GM21390 (cell line): Measurements from ENCODE around the gene AIMP2.
"Not testable (repeated sequence)": the region's sequence is repeated elsewhere in the genome, so short reads cannot be mapped to it uniquely, and the experiment has no call there.

Experiments
- ATAC-seq: cut with Tn5 transposase; IDR thresholded peaks from one replicate; pipeline ENCODE4 v1.9.1; 2021; ENCODE audit not compliant: unreplicated experiment

The AIMP2 gene

DNA sequence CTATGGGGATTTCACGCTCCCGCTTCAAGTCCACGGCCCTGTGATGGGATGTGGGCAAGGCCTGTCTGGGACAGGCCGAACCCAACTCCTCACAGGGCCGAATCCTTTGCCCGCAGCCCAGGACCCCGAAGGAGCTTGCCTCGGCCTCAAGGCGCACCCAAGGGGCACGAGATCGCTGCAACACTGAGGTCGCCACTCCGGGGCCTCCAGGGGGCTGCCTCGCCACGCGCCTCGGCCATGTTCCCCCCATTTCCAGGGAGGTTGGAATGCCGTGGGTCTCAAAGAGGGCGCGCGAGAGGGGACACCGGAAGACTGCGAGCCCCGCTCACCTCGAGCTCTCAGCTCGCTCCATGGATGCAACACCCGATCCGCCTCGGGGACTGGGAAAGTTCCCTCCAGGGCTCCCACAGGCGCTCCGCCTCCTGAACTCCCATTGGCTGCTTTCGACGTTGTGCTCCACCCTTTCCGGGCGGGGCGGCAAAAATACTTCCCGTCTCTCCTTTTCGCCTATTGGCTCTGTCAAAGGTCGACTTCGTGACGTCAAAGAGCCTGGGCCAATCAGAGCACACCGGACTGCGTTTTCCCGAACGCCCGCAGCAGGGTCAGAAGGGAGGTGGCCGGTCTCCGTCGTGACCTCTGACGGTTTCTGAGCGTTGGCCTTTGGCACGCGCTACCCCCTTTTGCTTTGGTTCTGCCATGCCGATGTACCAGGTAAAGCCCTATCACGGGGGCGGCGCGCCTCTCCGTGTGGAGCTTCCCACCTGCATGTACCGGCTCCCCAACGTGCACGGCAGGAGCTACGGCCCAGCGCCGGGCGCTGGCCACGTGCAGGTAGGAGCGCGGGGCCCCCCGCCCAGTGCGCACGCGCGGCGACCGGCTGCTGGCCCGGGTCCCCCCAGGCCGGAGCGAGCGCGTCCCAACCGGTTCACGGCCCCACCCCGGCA lies at the start of gene AIMP2, which contains the start of gene PMS2:
Gene AIMP2, plus strand, starts transcription at position 605 of the 944 bp plus-strand sequence. Its CDS starts 92 bp downstream, at position 697.
Gene PMS2, minus strand, starts transcription at position 382 of the 944 bp plus-strand sequence. Its CDS starts 30 bp downstream, at position 352.
- peak; percentile 92 for ATAC-seq

DNA sequence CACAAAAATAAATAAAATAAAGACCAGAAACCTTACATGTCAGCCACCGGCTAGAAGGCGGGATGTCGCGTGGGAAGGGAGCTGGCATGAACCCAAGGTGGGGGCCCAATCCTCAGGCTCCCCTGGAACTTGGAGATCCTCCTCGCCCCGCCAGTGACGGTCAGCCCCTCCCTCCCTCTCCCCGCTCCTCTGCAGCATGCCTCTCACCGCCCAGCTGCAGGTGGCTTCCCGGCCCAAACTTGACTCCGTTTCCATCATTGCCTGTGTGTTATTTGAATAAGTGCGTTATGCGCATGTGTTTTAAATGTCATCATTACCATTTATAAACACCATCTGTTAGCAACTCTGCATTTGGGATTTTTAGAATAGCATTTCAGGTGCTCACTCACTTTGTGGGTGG lies 45.9 kb upstream of the AIMP2 start:
- ATAC-seq, result not testable (repeated sequence)

DNA sequence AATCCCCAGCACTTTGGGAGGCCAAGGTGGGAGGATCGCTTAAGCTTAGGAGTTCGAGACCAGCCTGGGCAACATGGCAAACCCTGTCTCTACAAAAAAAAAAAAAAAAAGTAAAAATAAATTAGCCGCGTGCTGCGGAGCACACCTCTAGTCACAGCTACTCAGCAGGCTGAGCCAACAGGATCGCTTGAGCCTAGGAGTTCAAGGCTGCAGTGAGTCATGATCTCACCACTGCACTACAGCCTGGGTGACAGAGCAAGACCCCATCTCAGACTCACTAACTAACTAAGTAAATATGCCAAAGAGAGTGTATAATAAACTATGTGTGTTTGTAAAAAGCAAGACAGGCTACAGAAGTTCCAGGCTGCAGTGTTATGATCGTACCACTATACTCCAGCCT lies 45.3 kb upstream of the AIMP2 start:
- ATAC-seq, result not testable (repeated sequence)

DNA sequence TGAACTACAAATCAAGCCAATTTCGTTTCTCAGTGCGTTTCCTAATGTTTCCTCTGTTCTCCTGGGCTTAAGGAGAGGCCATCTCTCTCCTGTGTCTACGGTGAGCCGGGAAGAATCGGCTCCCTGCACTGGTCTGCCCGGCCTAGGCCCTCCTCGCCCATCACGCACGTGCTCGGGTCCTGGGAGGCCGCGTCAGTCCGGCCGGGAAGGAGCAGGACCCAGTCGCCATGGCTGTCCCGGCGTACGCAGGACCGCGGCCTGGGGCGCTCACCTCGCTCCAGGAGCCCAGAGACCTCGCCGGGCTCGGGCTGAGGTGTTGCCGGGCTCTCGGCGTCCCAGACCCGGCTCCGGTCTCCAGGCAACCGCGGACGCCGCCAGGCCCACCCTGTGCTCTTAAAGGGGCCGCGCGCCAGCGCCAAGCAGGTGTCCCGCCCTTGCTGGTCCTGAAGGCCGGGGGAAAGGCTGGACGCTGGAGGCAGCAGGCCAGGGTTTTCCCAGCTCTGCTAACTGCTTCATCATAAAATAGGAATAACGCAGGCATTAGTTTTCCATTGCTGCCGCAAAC lies 38.6 kb upstream of the AIMP2 start, which contains the start of gene RSPH10B:
Gene RSPH10B, minus strand, starts transcription at position 343 of the 565 bp plus-strand sequence. CDS start 3,573 bp downstream, outside the sequence.
- ATAC-seq, result not testable (repeated sequence)

DNA sequence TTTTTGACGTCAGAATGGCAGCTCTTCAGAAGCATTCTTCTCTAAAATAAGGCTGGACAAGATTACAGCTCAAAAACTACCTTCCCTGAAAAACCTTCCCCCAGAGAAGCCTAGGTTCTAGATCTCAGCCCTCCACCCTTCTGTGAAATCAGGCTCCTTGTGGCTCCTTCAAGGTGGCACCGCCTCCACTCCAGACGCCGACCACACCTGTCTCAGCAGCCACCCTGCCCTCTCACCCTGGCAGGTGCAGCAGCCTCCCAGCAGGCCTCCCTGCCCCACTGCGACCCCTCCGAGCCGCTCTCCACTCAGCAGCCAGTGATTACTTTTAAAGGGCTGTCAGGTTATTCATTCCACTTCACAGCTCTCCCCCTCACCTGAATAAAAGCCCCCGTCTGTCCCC lies 35.5 kb upstream of the AIMP2 start:
- not testable (repeated sequence) for ATAC-seq

DNA sequence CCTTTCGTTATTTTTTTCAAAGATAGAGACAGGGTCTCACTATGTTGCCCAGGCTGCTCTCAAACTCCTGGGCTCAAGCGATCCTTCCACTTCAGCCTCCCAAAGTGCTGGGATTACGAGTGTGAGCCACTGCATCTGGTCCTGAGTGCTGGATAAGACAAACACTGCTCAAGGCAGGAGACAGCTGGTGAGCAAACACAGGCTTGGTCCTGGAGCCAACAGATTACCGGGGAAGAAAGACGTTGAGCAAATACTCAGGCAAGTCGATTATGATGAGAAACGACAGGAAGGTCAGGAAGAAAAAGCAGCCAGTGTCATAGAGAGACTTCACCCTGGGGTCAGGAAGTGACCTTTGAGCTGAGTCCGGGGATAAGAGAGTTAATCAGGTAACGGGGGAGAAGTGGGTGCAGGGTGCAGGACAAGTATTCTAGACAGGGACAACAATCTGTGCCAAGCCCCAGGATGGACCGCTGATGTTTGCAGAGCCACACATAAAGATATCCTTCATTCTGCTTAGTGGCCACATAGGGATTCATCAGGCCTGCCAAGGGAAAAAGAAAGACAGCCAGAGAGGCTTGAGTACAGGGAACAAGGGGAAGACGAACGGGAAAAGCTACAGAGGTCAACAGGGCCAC lies 29.3 kb upstream of the AIMP2 start:
- not testable (repeated sequence) for ATAC-seq

DNA sequence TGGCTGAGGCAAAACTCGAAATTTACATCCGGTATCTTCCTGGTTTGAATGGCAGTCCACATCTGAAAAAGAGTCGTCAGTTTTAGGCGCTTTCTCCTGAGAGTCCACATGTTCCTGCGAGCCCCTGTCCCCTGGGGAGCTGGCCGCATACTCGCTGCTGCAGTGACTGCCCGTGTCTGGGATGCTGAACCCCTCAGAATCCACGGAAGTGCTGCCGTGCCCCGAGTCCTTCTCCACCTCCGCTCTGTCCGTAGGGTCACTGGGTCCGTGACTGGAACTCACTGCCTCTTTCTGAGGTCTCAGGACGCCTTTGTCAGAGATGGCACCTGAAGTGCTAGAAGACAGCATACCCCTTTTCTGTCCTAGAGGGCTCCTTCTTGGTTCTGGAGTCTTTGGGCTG lies 22.0 kb upstream of the AIMP2 start:
- not testable (repeated sequence) for ATAC-seq

DNA sequence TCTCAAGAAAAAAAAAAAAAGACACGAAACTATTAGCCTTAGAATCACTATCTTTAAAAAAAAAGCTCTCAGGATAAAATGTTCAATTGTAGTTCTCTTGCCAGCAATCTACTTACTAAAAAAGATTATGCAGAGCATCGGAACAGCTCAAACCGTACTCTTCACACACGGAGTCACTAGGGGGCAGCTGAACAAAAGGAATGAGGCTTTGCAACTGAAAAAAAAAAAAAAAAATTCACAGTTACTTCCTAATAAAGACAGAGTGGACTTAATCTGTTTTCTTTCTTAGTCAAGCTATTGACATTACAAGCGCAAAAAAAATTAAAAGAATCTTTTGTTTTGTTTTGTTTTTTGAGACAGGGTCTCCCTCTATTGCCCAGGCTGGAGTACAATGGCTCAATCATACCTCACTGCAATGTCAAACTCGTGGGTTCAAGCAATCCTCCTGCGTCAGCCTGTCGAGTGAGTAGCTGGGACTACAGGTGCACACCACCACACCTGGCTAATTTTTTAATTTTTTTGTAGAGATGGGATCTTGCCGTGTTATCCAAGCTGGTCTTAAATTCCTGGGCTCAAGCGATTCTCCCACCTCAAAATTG lies 11.8 kb upstream of the AIMP2 start:
- ATAC-seq, result no peak

DNA sequence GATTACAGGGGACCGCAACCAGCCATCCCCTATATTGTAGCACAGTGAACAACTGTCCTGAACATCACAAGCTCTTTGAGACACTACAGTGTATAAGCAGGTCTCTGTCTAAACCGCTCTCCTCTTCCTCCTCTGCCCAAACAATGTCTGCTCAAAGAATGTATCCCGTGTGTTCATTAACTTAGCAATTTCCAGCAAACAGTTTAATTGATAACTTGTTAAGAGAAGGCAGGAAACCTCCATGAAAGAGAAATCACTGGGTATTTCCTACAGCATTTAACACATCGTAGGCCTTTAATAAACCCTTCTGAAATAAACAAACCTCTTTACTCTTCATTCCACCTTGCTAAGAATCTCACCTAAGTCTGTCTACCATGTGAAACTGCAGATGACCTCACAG lies 1.7 kb upstream of the AIMP2 start:
- no peak for ATAC-seq

DNA sequence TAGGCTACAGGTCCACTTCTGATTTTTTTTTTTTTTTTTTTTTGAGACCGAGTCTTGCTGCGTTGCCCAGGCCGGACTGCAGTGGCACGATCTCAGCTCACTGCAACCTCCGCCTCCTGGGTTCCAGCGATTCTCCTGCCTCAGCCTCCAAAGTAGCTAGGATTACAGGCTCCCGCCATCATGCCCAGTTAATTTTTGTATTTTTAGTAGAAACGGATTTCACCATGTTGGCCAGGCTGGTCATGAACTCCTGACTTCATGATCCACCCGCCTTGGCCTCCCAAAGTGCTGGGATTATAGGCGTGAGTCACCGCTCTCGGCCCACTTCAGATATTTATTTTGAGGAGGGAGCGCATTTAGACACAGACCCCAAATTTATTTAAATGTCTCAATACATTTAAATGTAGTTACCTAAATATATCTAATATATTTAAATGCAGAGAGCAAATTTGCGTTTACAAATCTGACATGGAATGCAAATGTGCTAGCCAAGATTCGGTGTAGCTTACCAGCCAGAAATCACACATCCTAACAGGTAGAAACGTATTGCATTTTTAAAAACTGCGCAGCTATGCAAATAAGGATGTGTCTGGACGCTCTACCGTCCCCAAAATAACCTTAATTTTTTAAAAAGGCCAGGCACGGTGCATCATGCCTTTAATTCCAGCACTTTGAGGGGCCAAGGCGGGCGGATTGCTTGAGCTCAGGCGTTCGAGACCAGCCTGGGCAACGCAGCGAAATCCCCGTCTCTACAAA lies 1.1 kb upstream of the AIMP2 start:
- not testable (repeated sequence) for ATAC-seq

DNA sequence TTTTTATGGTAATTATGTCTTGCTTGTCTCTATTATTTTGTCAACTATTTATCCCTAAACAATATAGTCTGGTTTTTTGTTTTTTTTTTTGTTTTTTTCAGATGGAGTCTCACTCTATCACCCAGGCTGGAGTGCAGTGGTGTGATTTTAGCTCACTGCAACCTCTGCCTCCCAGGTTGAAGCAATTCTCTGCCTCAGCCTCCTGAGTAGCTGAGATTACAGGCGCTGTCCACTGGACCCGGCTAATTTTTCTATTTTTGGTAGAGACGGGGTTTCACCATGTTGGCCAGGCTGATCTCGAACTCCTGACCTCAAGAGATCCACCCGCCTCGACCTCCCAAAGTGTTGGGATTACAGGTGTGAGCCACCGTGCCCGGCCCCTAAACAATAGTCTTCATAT lies 1.3 kb downstream of the AIMP2 start:
- not testable (repeated sequence) for ATAC-seq

DNA sequence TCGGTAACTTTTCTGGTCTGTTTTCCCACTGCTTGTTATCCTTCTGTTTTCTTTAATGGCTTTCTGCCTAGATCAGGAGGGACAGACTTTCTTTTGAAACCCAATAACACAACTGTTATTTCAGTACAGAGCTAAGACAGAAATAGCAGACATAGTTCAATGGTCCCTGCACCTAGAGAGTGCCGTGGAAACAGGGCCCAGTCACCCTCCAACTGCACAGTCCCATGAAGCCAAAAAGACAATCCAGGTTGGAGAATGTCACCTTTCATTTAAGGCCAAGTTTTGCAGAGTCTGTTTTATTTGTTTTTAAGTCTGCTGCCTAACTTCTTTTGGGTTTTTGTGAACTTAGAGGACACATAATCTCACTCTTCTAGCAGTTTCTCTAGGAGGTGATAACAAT lies 2.5 kb downstream of the AIMP2 start:
- no peak for ATAC-seq

DNA sequence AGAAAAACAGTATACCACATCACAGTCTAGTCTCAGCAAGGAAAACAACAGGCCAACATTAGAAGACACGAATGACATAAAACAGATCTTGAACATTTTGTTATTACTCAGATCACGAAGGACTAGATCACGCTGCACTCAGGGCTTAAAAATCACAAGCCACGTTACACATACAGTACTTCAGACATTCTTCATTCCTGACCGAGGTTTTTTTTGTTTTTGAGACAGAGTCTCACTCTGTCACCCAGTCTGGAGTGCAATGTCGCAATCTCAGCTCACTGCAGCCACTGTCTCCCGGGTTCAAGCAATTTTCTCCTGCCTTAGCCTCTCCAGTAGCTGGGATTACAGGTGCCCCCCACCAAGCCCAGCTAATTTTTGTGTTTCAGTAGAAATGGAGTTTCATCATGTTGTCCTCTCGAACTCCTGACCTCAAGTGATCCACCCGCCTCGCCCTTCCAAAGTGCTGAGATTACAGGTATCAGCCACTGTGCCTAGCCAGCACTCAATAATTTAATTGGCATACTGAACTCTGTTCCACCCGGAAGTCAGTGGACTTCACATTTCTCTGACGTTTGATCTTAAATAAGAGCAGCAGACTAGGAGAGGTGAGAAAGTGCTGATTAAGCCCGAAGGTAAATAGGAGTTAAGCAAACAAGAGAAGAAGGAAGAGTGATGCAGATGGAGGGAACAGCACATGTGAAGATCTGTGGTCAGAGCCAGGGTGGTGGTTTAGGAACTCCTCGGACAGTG lies 3.5 kb downstream of the AIMP2 start:
- no peak for ATAC-seq

DNA sequence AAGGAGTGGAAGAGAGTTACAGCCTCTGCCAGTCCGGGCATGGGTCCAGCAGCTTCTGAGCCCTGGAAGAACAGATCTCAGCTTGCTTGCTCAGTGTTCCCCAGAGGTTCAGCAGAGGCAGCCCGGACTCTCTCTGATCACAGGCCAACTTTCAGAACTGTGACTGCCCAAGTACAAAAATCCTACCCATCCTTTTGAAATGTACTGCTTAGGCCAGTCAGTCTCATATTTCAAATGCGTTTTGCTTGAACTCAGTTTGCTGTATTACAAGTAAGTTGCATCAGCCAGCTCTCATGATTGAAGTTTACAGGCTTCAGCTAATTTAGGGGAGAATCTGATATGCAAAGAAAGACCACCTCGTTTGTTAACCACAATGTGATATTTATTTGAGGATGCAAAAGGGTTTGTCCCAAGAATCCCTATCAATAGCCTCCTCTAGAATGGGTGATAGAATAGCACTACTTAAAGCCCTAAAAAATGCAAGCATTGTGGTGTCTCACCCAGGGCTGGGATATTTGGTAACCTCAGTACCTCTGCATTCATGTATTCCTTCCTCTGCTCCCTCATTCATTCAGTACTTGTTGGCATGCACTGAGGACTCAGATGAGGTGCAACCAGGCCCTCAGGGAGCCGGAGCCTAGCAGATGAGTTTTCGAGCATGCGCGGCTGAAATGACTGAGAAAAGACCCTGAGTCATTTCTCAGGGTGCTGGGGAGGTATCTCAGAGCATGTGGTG lies 7.0 kb downstream of the AIMP2 start:
- ATAC-seq, result no peak

DNA sequence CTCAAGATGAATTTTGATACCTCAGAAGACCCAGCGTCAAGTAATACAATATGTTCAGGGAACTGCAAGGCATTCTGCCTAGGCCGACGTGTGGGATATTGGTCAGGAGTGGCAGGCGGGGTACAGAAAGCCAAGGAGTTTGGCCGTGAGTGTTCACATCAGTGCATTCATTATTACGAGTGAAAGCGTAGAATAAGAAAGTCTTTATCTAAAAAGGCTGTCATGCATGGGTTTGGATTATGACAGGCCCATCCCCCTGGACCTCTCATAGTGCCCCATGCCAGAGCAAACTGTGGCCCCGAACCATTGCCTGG lies 7.5 kb downstream of the AIMP2 start:
- ATAC-seq, result no peak

DNA sequence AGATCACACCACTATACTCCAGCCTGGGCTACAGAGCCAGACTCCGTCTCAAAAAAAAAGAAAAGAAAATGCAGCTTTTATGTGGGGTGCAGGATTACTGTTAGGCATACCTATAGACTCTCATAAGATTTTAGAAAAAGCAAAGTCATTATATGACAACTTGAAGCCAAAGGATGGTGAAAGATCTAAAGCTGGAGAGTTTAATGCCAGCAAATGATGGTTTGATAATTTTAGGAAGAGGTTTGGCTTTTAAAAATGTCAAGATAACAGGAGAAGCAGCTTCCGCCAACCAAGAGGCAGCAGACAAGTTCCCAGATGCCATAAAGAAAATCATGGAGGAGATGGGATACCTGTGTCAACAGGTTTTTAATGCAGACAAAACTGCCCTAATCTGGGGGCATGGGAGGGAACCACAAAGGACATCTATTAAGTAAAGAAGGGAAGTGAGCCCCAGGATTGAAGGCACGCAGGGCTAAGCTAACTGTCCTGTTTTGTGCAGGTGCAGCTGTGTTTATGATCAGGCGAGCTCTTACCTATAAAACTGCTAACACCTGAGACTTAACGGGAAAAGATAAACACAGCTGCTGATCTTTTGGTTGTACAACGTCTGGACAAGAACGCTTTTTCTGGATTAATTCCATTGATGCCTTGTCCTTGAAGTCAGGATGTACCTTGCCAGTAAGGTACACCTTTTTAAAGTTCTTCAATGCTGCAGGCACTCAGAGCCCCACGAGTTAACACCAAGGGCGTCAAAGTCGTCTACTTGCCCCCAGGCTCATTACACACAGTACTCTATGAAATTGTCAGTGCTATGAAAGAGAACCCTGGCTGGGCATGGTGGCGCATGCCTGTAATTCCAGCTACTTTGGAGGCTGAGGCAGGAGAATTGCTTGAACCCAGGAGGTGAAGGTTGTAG lies 11.6 kb downstream of the AIMP2 start:
- no peak for ATAC-seq

DNA sequence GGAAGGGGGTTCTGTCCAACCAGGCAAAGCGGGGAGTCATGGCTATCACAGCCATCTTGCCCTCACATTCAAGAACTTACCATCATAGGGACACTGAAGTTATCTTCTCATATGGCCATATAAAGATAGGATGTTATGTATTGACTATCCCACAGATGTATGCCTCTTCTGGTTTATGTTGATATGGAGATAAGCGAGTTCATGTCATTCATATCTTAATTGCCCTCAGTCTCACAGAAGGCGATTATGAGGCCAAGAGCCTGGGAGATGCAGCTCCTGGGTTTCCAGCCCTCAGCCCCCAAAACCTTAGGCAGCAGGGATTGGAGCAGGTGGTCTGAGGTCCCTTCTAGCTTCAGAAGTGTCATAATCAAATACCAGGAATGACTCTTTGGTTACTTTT lies 13.6 kb downstream of the AIMP2 start:
- ATAC-seq, result no peak

DNA sequence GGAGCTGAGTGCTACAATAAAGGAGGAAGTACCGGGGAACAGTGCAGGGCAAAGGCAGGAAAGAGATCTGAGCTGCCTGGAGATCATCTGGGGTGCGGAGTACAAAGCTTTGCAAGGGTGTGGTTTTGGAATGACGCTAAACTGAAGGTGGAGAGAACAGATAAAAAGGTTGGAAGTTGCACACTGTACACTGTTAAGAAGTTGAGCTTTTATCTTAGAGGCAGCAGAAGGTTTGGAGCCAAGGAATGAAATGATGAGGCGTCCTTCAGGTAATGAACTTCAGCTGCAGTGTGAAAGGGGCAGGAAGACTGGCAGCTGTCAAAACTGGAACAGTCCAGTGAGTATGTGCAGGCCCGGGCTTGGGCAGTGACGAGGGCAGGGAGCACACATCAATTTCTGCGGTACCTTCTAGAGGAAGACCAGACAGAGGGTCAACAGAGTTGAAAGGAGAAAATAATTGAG lies 14.9 kb downstream of the AIMP2 start:
- ATAC-seq, result no peak
